NCI-H1105 (cell line): ENCODE measurements around the gene ENDOU.

Source experiments
- DNase-seq: peaks from one replicate; lab custom pipeline; 2025; lab: John Stamatoyannopoulos, UW

ENDOU gene

DNA sequence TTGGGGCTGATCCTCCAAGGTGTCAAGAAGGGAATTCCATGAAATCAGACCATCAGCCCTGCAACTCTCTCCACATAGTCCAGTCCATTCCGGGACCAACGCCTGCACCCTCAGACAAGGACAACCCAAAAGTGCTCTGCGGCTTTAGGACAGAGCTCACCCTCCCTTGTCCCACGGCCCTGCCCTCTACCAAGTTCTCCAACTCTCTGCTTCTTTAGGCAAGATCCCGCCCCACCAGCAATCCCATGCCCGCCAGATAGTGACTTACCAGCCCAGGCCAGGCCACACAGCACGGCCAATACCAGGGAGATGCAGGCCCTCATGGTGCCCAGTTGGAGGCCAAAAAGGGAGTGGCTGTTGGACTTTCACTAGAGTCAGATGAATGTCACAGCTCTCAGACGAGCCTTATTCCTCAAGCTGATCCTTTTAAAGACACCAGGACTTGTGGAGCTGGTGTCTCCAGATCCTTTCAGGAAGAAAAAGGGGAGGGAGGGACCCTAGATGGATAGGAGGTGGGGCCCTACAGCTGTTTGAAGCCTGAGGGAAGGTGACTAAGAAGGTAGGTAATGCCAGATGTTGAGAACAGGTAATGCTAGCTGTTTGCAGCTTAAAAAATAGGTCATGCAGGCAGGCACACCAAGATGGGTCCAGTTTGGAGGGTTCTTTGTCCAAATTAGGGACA is at the start of gene ENDOU:
ENDOU (minus strand) TSS at position 400 of the 682 bp plus-strand sequence; CDS start at position 323, 77 bp downstream.
- DNase-seq = no peak

GRCh38 chr12:47774663-47775062 is 49.4 kb upstream of the ENDOU start:
- DNase-seq = no peak

DNA sequence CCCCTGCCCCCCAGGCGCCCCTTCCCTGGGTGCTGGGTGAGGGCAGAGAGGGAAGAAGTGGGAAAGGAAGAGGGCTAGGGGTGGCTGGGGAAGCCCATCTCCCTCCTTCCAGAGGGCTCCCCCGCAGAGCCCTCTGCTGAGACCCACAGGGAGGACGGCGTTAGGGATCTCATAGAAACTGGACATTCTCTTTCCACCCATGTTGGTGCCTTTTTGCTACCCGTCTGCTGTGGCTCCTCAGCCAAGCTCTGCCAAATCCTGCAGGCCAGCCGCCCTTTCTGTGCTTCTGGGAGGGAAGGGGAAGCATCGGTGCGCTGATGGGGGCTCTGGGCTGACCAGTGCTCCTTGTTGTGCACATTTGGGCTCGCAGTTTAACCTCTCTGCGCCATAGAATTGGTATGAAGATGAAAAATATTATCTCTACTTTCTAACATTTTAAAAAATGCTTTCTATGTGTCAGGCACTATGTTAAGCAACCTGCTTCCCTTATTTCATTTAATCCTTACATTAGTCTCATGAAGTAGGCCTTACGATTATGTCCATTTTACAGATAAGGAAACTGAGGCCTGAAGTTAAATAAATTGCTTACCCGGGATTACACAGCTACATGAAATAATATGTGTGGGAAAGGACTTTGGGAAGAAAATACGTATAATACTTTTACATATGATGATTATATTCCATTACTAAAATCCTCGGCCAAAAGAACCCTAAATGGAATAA is 48.7 kb upstream of the ENDOU start:
- DNase-seq = no peak

GRCh38 chr12:47773062-47773857 is 48.0 kb upstream of the ENDOU start, which contains the start of gene SLC48A1:
Gene SLC48A1 (plus strand): TSS chr12:47773238. CDS start chr12:47773305, 67 bp downstream.
- peak; percentile 73 for DNase-seq

GRCh38 chr12:47772738-47773061 is 47.4 kb upstream of the ENDOU start:
- no peak for DNase-seq

DNA sequence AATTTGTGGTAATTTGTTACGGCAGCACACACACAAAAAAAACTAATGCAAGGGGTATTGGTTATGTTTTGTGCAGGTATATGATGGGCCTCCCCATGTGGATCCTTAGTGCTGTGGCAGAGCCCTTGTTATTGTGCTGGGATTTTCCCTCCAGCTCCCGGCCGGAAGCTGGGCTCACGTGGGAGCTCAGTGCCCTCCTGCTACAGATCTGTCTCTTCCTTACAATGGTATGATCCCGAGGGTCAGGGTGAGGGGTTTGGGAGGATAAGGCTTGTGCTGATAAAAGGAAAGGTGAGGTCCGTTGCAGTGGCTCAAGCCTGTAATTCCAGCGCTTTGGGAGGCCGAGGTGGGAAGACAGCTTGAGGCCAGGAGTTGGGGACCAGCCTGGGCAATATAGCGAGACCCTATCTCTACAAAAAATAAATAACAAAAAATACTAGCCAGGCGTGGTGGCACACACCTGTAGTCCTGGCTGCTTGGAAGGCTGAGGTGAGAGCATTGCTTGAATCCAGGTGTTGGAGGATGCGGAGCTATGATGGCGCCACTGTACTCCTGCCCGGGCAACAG is 46.9 kb upstream of the ENDOU start:
- no peak for DNase-seq

DNA sequence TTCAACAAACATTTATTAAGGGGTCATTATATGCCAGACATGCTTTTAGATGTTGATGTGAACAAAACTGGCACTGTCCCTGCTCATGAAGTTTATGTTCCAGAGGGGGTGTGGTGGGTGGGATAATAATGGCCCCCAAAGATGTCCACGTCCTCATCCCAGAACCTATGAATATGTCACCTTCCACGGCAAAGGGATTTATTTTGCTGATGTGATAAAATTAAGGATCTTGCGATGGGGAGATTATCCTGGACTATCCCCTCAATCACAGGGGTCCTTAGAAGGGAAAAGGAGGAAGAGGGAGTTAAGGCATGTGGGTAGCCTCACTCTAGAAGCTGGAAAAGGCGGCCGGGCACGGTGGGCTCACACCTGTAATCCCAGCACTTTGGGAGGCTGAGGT is 46.0 kb upstream of the ENDOU start:
- DNase-seq = no peak

GRCh38 chr12:47770086-47770726 is 44.9 kb upstream of the ENDOU start:
- no peak for DNase-seq

DNA sequence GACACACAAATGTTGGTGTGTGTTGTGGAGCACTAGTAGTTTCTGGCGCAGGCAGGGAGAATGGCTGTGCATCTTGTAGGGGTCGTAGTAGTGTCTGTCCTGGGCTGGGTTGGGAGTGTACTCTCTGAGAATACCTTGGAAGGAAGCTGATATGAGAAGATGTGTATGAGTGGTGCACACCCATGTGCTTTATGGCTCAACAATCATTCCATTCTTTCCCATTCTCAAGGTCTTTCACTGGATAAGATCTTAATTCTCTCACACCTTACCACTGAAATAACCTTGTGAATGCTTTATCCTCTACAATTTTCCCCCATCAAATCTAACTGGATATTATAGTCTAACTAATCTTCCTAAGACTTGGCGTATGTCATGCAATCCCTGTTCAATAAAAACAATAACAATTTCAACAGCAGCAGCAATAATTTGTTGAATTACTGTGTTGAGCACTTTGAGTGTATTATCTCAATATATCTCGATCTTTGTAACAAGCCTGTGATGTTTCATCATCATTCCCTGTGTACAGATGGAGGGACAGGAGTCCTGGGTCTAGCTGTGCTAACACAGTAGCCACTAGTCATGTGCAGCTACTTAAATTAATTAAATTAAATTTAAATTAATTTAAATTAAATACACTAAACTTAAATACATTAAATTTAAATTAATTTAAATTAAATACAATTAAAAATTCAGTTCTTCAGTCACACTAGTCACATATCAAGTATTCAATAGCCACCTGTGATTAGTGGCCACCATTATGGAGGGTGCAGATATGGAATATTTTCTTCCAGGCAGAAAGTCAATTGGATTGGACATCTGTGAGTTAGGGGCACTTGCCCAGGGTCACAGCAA is 44.2 kb upstream of the ENDOU start:
- no peak for DNase-seq

GRCh38 chr12:47768323-47768811 is 43.1 kb upstream of the ENDOU start:
- DNase-seq = no peak

- DNase-seq = peak; percentile 24
Measured at GRCh38 chr12:47767216-47767724, 42.0 kb upstream of the ENDOU start.

GRCh38 chr12:47766502-47767215 is 41.4 kb upstream of the ENDOU start:
- DNase-seq = no peak

DNA sequence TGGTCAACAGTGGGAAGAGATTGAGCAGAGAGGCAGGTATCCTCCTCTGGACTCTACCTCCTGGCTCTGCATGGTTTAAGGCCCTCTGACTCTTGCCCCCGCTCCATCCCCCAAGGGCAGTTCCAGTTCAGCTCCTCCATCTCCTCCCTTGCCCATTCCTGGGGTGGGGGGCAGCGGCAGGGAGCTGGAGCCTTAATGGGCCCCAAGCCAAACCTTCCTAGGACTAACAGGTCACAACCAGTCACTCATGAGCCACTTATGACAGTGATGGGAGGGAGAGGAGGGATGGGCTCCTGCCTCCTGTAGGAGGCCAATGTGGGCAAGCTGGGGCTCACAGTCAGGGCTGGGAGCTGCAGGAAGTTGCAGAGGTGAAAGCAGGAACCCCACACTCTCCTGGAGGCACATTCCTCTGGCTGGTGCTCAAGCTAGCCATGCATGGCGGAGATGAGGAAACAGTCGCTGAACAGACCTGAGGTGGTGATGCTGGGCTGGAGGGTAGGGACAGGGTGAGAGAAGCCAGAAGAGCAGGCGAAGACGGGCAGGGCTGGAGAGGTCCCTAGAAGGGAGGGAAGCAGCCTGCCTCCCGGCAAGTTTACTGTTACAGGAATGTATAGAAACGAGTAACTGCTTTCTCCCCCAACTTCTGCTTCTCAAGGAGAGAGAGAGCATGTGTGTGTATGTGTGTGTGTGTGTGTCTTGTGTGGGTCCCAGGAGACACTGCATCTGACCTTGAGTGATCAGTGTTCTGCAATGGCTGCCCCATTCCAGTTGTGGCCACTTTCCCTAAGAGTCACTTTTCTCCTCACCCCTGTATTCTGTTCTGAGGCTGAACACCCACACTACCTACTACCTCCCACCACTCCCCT is 38.4 kb upstream of the ENDOU start:
- no peak for DNase-seq

DNA sequence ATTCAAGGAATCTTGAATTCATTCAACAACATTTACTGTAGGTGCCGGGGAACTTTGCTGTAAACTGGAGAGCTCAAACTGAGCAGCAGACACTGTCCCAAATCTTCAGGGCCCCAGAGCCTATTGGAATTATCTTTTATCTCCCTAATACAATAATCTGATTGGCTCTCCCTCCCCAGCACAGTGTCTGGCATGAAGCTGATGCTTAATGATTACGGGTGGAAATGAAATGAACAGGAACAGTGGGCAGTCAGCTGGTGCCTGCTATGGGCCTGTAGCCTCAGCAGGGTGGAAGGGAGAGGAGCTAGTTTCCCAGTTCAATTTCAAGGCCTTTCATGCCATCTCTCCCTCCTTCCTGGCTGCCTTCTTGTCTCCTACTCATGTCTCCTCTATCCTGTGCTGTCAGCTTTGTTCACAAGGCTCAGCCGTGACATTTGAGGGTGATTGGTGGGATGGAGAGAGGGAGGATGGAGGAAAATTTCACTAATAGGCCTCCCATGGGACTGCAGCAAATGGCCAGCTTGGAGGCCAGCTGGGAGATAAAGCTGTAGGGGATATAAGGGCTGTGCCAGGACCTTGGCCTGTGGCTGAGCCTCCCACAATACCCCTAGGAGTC is 37.7 kb upstream of the ENDOU start:
- no peak for DNase-seq

DNA sequence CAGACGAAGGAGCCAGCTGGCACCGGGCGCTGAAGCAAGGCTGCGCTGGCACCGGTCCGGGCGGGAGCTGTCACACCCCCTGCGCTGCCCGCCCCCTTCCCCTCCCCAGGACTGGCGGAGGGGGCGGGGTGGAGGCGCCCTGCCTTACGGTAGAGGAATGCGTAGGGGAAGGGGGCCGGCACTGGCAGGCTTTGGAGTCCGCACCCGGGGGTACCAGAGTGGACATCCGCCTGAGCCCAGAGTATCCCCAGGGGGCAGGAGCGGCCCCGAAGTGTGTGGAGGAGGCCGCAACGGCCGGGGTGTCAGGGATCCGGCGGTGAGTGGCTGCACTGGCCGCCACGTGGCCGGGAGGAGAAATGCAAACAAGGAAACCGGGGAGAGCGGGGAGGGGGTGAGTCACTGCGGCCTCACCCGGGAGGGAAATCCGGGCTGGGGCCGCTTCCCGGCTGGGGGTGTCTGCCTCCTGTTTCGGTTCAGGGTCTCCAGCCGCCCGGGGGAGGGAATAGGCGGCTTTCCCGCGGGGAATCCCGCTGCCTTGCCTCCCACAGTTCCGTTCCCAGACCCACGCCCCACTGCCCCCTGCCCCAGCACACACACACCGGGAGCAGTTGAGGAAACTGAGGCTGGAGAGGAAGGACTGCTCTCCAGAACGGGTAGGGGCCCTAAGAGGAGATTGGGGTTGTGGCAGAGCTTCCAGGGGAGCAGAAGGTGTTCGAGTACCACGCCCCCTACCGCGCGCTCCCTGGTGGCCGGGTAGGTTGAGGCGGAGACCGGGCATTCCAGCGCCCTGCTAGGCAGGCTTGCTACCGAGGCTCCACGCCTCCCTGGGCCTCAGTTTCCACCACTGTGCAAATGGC is 33.8 kb upstream of the ENDOU start, which contains the start of gene RAPGEF3:
RAPGEF3 (minus strand) TSS at position 47 of the 857 bp plus-strand sequence. CDS start 324 bp downstream, outside the sequence.
- DNase-seq = peak; percentile 54

DNA sequence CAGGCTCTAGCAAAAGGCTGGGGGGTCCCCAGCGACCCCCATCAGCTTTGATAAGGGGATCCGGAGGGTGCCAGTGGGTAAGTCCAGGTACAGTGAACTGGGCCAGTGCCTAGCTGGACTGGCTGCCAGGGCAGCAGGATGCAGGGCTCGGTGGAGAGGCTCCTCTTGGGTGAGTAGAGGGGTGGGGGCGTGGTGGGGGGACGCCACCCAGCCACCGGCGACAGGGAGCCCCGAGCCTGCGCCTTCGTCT is 33.2 kb upstream of the ENDOU start:
- no peak for DNase-seq

GRCh38 chr12:47757840-47758583 is 32.7 kb upstream of the ENDOU start:
- no peak for DNase-seq
